MM.1S (cell line): ENCODE data around the gene PSMB5.
A peak's percentile ranks its signal among the peaks of the same experiment; 100 is the strongest.

Source experiments
- DNase-seq: peaks from one replicate; pipeline ENCODE4 v3.0.0-alpha.2; 2015
- H2AFZ ChIP-seq: fragments of 300-600 bp; sonication (generic); 2 replicates; pipeline ENCODE4 v1.6.0; 2016; ENCODE audit warnings: antibody characterized with exemption, low read length
- H3F3A ChIP-seq: fragments of 300-600 bp; sonication (generic); 2 replicates; pipeline ENCODE4 v1.6.1; 2016; ENCODE audit warnings: mild to moderate bottlenecking, antibody characterized with exemption, low read length, moderate library complexity, mixed read lengths; ENCODE audit not compliant: insufficient read depth
- H3K27ac ChIP-seq: fragments of 300-600 bp; sonication (generic); 2 replicates; pipeline ENCODE4 v1.5.1; 2016; ENCODE audit warnings: mild to moderate bottlenecking, low read length
- H3K27me3 ChIP-seq: fragments of 300-600 bp; sonication (generic); replicated peaks from 2 replicates; pipeline ENCODE4 v1.6.0; 2016; ENCODE audit warnings: low read length; ENCODE audit not compliant: insufficient read depth
- H3K36me3 ChIP-seq: fragments of 300-600 bp; sonication (generic); replicated peaks from 2 replicates; pipeline ENCODE4 v1.6.1; 2016; ENCODE audit warnings: mild to moderate bottlenecking, low read length, mixed read lengths; ENCODE audit not compliant: insufficient read depth
- H3K4me1 ChIP-seq: fragments of 300-600 bp; sonication (generic); 2 replicates; pipeline ENCODE4 v1.6.1; 2016; ENCODE audit warnings: low read length, mixed read lengths
- H3K4me2 ChIP-seq: fragments of 300-600 bp; sonication (generic); 2 replicates; pipeline ENCODE4 v1.6.0; 2016; ENCODE audit warnings: low read depth, low read length
- H3K4me3 ChIP-seq: fragments of 300-600 bp; sonication (generic); 2 replicates; pipeline ENCODE4 v1.5.1; 2016; ENCODE audit warnings: low read length, mixed read lengths
- H3K79me2 ChIP-seq: fragments of 300-600 bp; sonication (generic); 2 replicates; pipeline ENCODE4 v1.6.1; 2016; ENCODE audit warnings: mixed run types, low read length, mixed read lengths
- H3K9ac ChIP-seq: fragments of 300-600 bp; sonication (generic); 2 replicates; pipeline ENCODE4 v1.6.1; 2016; ENCODE audit warnings: low read length, mixed read lengths
- H3K9me2 ChIP-seq: fragments of 300-600 bp; sonication (generic); replicated peaks from 2 replicates; pipeline ENCODE4 v1.6.1; 2016; ENCODE audit warnings: mild to moderate bottlenecking, low read length, mixed read lengths; ENCODE audit not compliant: insufficient read depth
- H3K9me3 ChIP-seq: fragments of 300-600 bp; sonication (generic); replicated peaks from 2 replicates; pipeline ENCODE4 v1.6.1; 2016; ENCODE audit warnings: mild to moderate bottlenecking, low read length, mixed read lengths; ENCODE audit not compliant: insufficient read depth
- H4K20me1 ChIP-seq: fragments of 300-600 bp; sonication (generic); 2 replicates; pipeline ENCODE4 v1.6.1; 2016; ENCODE audit warnings: mild to moderate bottlenecking, low read length, moderate library complexity, mixed read lengths; ENCODE audit not compliant: insufficient read depth
- CTCF ChIP-seq: fragments of 300-600 bp; sonication (generic); IDR thresholded peaks from 2 replicates; pipeline ENCODE4 v1.5.1; 2016; ENCODE audit warnings: antibody characterized with exemption, low read length, mixed read lengths
- EZH2 ChIP-seq: fragments of 300-600 bp; sonication (generic); optimal IDR thresholded peaks from 2 replicates; pipeline ENCODE3; 2017; ENCODE audit warnings: low read depth, mild to moderate bottlenecking, antibody characterized with exemption, low read length, mixed read lengths
- EZH2phosphoT487 ChIP-seq: fragments of 300-600 bp; sonication (generic); IDR thresholded peaks from 2 replicates; pipeline ENCODE4 v1.6.1; 2018; ENCODE audit warnings: antibody characterized with exemption, low read length

The PSMB5 gene

GRCh38 chr14:22982477-22983245 is 52.0 kb downstream of the PSMB5 start, which contains the start of gene AJUBA:
Gene AJUBA (minus strand): TSS chr14:22982551. CDS start chr14:22982266, 285 bp downstream.
- H3K27me3 ChIP-seq: peaks cover 8% of the 10 kb centered on the region
- no peaks in the 10 kb centered on the region for H3K9me3 ChIP-seq
- TF ChIP-seq CTCF: no peak
- TF ChIP-seq EZH2phosphoT487: no peak
- TF ChIP-seq EZH2: no peak
- H3K9ac ChIP-seq: 0 out of 2 replicates have a peak within 1 kb of the TSS, but pooled peaks have one; percentile 21
- peak; percentile 60 for DNase-seq
- H3K9me2 ChIP-seq: no peaks in the 10 kb centered on the region
- H3F3A ChIP-seq: no peaks in the 10 kb centered on the region
- no peak within 1 kb of the TSS for H3K27ac ChIP-seq
- no peaks in the 10 kb centered on the region for H3K4me1 ChIP-seq
- peak within 1 kb of the TSS; percentile 68 for H3K4me3 ChIP-seq
- H3K79me2 ChIP-seq: no peaks in the 10 kb centered on the region
- H3K36me3 ChIP-seq: no peaks in the 10 kb centered on the region
- H4K20me1 ChIP-seq: no peaks in the 10 kb centered on the region
- peak within 1 kb of the TSS; percentile 62 for H2AFZ ChIP-seq
- peak within 1 kb of the TSS; percentile 86 for H3K4me2 ChIP-seq

GRCh38 chr14:22981876-22982476 is 52.7 kb downstream of the PSMB5 start:
- no peaks in the 10 kb centered on the region for H3K9me2 ChIP-seq
- H4K20me1 ChIP-seq: no peaks in the 10 kb centered on the region
- DNase-seq: no peak
- H3K4me2 ChIP-seq: peak overlapping the region; percentile 86
- no peaks in the 10 kb centered on the region for H3K4me1 ChIP-seq
- no peaks in the 10 kb centered on the region for H3K9me3 ChIP-seq
- H3K4me3 ChIP-seq: peak overlapping the region; percentile 68
- peaks cover 8% of the 10 kb centered on the region for H3K27me3 ChIP-seq
- H3K9ac ChIP-seq: 0 out of 2 replicates have a peak overlapping the region, but pooled peaks have one; percentile 21
- no peaks in the 10 kb centered on the region for H3K36me3 ChIP-seq
- TF ChIP-seq EZH2phosphoT487 (no peak), EZH2 (no peak), CTCF (no peak)
- H2AFZ ChIP-seq: peak overlapping the region; percentile 62; the same call in 1 of the 2 replicates
- H3K27ac ChIP-seq: no peak overlapping the region
- no peaks in the 10 kb centered on the region for H3K79me2 ChIP-seq
- no peaks in the 10 kb centered on the region for H3F3A ChIP-seq

- no peak for TF ChIP-seq CTCF
- no peak for TF ChIP-seq EZH2
- no peak for TF ChIP-seq EZH2phosphoT487
- H3K4me3 ChIP-seq: peak overlapping the region; percentile 40; the same call in 1 of the 2 replicates
- H3F3A ChIP-seq: no peaks in the 10 kb centered on the region
- no peaks in the 10 kb centered on the region for H3K9me3 ChIP-seq
- H3K36me3 ChIP-seq: no peaks in the 10 kb centered on the region
- H2AFZ ChIP-seq: 0 out of 2 replicates have a peak overlapping the region, but pooled peaks have one; percentile 31
- H3K27me3 ChIP-seq: peaks cover 8% of the 10 kb centered on the region
- no peak overlapping the region for H3K27ac ChIP-seq
- H3K79me2 ChIP-seq: no peaks in the 10 kb centered on the region
- H3K4me2 ChIP-seq: peak overlapping the region; percentile 54; the same call in 1 of the 2 replicates
- no peaks in the 10 kb centered on the region for H3K9me2 ChIP-seq
- no peak for DNase-seq
- no peaks in the 10 kb centered on the region for H3K4me1 ChIP-seq
- H4K20me1 ChIP-seq: no peaks in the 10 kb centered on the region
- H3K9ac ChIP-seq: no peak overlapping the region
These were observed 53.4 kb downstream of the PSMB5 start for GRCh38 chr14:22981090-22981875.
